Measurements from ENCODE around the gene ARHGAP45. TPM values are rescaled to one million over a fixed set of nuclear protein-coding genes. Genes with fewer than 3 reads are reported as not detected.

Gene ARHGAP45
- total and polyA plus RNA-seq, 2 donors from 2014 or later = 11.8 to 50.0 TPM

DNA sequence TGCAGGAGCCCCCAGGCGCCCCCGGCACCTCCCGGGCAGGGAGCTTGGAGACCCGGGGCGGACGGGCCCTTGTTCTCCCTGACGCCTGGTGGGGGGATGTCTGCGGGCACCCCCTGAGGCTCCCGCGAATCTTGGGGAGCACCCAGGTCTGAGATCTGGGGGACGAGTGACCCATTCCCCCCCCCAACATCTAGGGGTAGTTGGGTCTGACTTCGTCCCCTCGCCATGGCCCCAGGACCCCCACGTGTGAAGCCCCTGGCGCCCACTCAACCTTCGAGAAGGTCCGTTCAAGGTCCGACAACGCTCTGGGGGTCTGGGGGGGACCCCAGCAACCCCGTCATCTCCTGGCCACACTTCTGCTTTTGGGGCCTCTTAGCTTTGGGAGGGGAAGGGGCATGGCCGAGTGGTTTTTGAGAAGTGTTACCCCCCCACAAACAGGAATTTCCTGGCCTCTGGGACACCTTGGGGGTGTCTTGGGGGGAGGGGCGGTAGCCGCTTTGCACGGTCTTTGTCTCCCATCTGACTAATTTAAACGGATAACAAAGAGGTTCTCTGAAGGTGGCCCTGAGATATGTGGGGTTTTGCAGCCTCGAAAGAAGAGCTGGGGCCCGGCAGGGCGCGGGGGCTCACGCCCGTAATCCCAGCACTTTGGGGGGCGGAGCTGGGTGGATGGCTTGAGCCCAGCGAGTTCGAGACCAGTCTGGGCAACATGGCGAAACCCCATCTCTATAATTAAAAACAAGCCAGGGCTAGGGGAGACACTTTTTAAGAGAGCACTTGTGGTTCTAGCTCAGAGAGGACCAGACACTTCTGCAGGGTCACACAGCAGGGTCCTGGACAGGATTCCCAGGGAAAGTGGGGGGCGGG is 40.0 kb upstream of the ARHGAP45 start:
- FAIRE-seq = no peak
- Histone ChIP-seq H3K9me3 (ENCODE audit: control insufficient read depth in 2 of 3, insufficient read depth in 1 of 3, low read length in 3 of 3) (no peaks in the 10 kb centered on the region), H3K27ac (ENCODE audit: low read depth in 2 of 2, low read length in 2 of 2) (peak overlapping the region; percentile 95 to 96), H3K27me3 (ENCODE audit: control insufficient read depth, insufficient read depth, low read length) (no peaks in the 10 kb centered on the region), H3K4me1 (ENCODE audit: control insufficient read depth in 2 of 3, insufficient read depth in 2 of 3, low read depth in 1 of 3, low read length in 3 of 3) (peaks cover 0 to 8% (median 0%) of the 10 kb centered on the region in 3 donors), H3K9ac (ENCODE audit: low read length in 3 of 3) (peak overlapping the region; percentile 40 to 91 (median 41)), H3K4me3 (ENCODE audit: low read length in 3 of 3) (peak overlapping the region; percentile 58 to 84 (median 69)), H3K36me3 (ENCODE audit: control insufficient read depth in 2 of 3, insufficient read depth in 3 of 3, low read length in 3 of 3) (peaks cover 0 to 1% (median 0%) of the 10 kb centered on the region in 3 donors)
- TF ChIP-seq, protein P1, sequence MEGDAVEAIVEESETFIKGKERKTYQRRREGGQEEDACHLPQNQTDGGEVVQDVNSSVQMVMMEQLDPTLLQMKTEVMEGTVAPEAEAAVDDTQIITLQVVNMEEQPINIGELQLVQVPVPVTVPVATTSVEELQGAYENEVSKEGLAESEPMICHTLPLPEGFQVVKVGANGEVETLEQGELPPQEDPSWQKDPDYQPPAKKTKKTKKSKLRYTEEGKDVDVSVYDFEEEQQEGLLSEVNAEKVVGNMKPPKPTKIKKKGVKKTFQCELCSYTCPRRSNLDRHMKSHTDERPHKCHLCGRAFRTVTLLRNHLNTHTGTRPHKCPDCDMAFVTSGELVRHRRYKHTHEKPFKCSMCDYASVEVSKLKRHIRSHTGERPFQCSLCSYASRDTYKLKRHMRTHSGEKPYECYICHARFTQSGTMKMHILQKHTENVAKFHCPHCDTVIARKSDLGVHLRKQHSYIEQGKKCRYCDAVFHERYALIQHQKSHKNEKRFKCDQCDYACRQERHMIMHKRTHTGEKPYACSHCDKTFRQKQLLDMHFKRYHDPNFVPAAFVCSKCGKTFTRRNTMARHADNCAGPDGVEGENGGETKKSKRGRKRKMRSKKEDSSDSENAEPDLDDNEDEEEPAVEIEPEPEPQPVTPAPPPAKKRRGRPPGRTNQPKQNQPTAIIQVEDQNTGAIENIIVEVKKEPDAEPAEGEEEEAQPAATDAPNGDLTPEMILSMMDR (IDR thresholded peaks at IDR 0.05; ENCODE audit: borderline replicate concordance, extremely low read depth, insufficient read depth) = no peak
- peak in 4 of 5 donors; percentile 43 to 81 (median 57) for DNase-seq
- intact Hi-C loops (cut with DNase I) = no loop called here

DNA sequence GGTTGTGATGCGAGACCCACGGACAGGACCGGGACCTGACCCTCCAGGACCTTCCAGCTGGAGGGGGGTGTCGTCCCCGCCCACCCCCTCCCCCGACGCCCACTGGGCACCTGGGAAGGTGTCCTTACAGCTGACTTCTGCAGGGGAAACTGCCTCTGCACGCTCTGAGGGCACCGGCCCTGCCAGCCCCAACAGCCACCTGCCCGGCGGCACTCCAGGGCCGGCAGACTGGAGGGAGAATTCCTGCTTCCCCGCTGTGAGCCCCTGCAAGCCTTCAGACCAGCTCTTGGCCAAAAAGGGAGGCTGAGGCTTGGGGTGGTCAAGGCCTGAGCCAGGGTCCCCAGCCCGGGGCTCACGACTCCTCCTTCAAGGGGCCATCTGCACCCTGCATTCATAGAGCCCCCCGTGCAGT is 39.3 kb upstream of the ARHGAP45 start:
- TF ChIP-seq, protein P1 (IDR thresholded peaks at IDR 0.05; ENCODE audit: borderline replicate concordance, extremely low read depth, insufficient read depth) = no peak
- peak overlapping the region; percentile 40 to 91 (median 54) for H3K9ac ChIP-seq (ENCODE audit: low read length in 3 of 3)
- H3K36me3 ChIP-seq (ENCODE audit: control insufficient read depth in 2 of 3, insufficient read depth in 3 of 3, low read length in 3 of 3) = peaks cover 3 to 8% (median 3%) of the 10 kb centered on the region in 3 donors
- H3K9me3 ChIP-seq (ENCODE audit: control insufficient read depth in 2 of 3, insufficient read depth in 1 of 3, low read length in 3 of 3) = no peaks in the 10 kb centered on the region
- intact Hi-C loops (cut with DNase I) = no loop called here
- peak overlapping the region; percentile 88 to 96 for H3K27ac ChIP-seq (ENCODE audit: low read depth in 2 of 2, low read length in 2 of 2)
- DNase-seq = peak in 1 of 5 donors; percentile 79
- H3K27me3 ChIP-seq (ENCODE audit: control insufficient read depth, insufficient read depth, low read length) = no peaks in the 10 kb centered on the region
- H3K4me3 ChIP-seq (ENCODE audit: low read length in 3 of 3) = peak overlapping the region; percentile 58 to 84 (median 69)
- peaks cover 0 to 8% (median 0%) of the 10 kb centered on the region in 3 donors for H3K4me1 ChIP-seq (ENCODE audit: control insufficient read depth in 2 of 3, insufficient read depth in 2 of 3, low read depth in 1 of 3, low read length in 3 of 3)
- no peak for FAIRE-seq

DNA sequence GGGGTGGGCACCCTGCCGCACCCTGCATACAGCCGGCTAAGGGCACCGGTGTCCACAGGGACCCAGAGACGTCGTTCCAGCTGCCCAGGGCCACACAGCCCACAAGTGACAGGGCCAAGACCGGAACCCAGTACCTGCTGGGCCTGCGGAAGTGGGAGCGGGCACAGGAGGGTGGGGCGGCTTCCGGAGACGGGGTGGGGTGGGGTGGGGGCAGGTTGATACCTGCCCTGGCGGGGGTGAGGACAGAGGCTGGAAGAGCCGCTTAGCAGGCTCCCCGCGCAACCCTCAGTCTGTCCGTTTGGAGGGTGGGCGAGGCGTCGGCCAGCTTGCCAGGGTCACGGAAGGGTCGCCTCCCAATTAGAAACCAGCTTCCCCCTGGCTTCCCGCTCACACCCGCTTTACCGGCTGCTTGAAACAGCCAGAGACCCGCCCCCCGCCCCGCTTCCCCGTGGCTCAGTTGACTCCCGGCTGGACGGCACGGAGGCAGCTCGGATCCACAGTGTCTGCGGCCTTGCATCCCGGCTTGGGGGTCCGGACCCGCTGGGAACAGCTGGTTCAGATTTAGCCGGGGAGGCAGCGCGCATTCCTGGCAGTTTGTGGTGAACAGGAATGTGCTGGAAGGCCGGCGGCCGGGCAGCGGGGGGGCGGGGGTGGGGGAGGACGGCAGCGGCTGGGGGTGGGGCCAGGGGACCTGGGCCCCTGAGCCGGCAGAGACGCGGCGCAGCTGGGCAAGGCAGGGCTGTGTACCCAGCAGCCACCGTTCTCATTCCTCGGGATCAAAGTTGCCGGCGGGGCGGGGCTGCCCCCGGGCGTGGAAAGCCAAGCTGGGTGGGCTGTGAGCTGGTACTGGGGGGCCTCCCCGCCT is 38.7 kb upstream of the ARHGAP45 start:
- no peak for FAIRE-seq
- peaks cover 0 to 8% (median 0%) of the 10 kb centered on the region in 3 donors for H3K4me1 ChIP-seq (ENCODE audit: control insufficient read depth in 2 of 3, insufficient read depth in 2 of 3, low read depth in 1 of 3, low read length in 3 of 3)
- DNase-seq = peak; percentile 90 to 96 (median 93)
- TF ChIP-seq, protein P1 (IDR thresholded peaks at IDR 0.05; ENCODE audit: borderline replicate concordance, extremely low read depth, insufficient read depth) = no peak
- peak overlapping the region in 2 of 3 donors; percentile 34 to 54 for H3K9ac ChIP-seq (ENCODE audit: low read length in 3 of 3)
- peaks cover 3 to 8% (median 4%) of the 10 kb centered on the region in 3 donors for H3K36me3 ChIP-seq (ENCODE audit: control insufficient read depth in 2 of 3, insufficient read depth in 3 of 3, low read length in 3 of 3)
- peak overlapping the region; percentile 17 to 84 (median 58) for H3K4me3 ChIP-seq (ENCODE audit: low read length in 3 of 3)
- no peaks in the 10 kb centered on the region for H3K27me3 ChIP-seq (ENCODE audit: control insufficient read depth, insufficient read depth, low read length)
- intact Hi-C loops (cut with DNase I) = no loop called here
- no peaks in the 10 kb centered on the region for H3K9me3 ChIP-seq (ENCODE audit: control insufficient read depth in 2 of 3, insufficient read depth in 1 of 3, low read length in 3 of 3)
- H3K27ac ChIP-seq (ENCODE audit: low read depth in 2 of 2, low read length in 2 of 2) = peak overlapping the region; percentile 88 to 96

Data from kidney (tissue), 14 donors.